ENCODE data around the gene TMEM117.

TMEM117 gene

GRCh38 chr12:43964033-43964432 lies 128.2 kb downstream of the TMEM117 start:
- Histone ChIP-seq H3K27me3 (ENCODE audit: control insufficient read depth, insufficient read depth, low read length) (no peaks in the 10 kb centered on the region), H3K27ac (ENCODE audit: low read depth, low read length) (no peak overlapping the region), H3K4me1 (ENCODE audit: control insufficient read depth, insufficient read depth, low read length) (no peaks in the 10 kb centered on the region), H3K4me3 (ENCODE audit: low read depth, low read length) (no peak overlapping the region), H3K9me3 (ENCODE audit: control insufficient read depth, insufficient read depth, low read depth, low read length) (peaks cover 3% of the 10 kb centered on the region; the same call in 1 of the 2 replicates), H3K36me3 (ENCODE audit: control insufficient read depth, insufficient read depth, low read length) (no peaks in the 10 kb centered on the region), H3K9ac (ENCODE audit: low read length) (no peak overlapping the region)

GRCh38 chr12:43964961-43965360 lies 129.1 kb downstream of the TMEM117 start:
- Histone ChIP-seq H3K36me3 (ENCODE audit: control insufficient read depth, insufficient read depth, low read length) (no peaks in the 10 kb centered on the region), H3K4me1 (ENCODE audit: control insufficient read depth, insufficient read depth, low read length) (no peaks in the 10 kb centered on the region), H3K4me3 (ENCODE audit: low read depth, low read length) (no peak overlapping the region), H3K27ac (ENCODE audit: low read depth, low read length) (no peak overlapping the region), H3K9ac (ENCODE audit: low read length) (no peak overlapping the region), H3K27me3 (ENCODE audit: control insufficient read depth, insufficient read depth, low read length) (no peaks in the 10 kb centered on the region), H3K9me3 (ENCODE audit: control insufficient read depth, insufficient read depth, low read depth, low read length) (peaks cover 3% of the 10 kb centered on the region; the same call in 1 of the 2 replicates)

- Histone ChIP-seq H3K27me3 (ENCODE audit: control insufficient read depth, insufficient read depth, low read length) (no peaks in the 10 kb centered on the region), H3K36me3 (ENCODE audit: control insufficient read depth, insufficient read depth, low read length) (no peaks in the 10 kb centered on the region), H3K4me1 (ENCODE audit: control insufficient read depth, insufficient read depth, low read length) (no peaks in the 10 kb centered on the region), H3K4me3 (ENCODE audit: low read depth, low read length) (no peak overlapping the region), H3K9me3 (ENCODE audit: control insufficient read depth, insufficient read depth, low read depth, low read length) (peaks cover 3% of the 10 kb centered on the region), H3K27ac (ENCODE audit: low read depth, low read length) (no peak overlapping the region), H3K9ac (ENCODE audit: low read length) (no peak overlapping the region)
These were observed 130.0 kb downstream of the TMEM117 start for GRCh38 chr12:43965899-43966298.

GRCh38 chr12:43968736-43969135 lies 132.9 kb downstream of the TMEM117 start:
- Histone ChIP-seq H3K27ac (ENCODE audit: low read depth, low read length) (no peak overlapping the region), H3K36me3 (ENCODE audit: control insufficient read depth, insufficient read depth, low read length) (no peaks in the 10 kb centered on the region; the same call in 1 of the 2 replicates), H3K4me1 (ENCODE audit: control insufficient read depth, insufficient read depth, low read length) (peaks cover 2% of the 10 kb centered on the region; the same call in 1 of the 2 replicates), H3K9me3 (ENCODE audit: control insufficient read depth, insufficient read depth, low read depth, low read length) (peaks cover 6% of the 10 kb centered on the region), H3K27me3 (ENCODE audit: control insufficient read depth, insufficient read depth, low read length) (no peaks in the 10 kb centered on the region), H3K9ac (ENCODE audit: low read length) (no peak overlapping the region), H3K4me3 (ENCODE audit: low read depth, low read length) (no peak overlapping the region)

- H3K4me1 ChIP-seq (ENCODE audit: control insufficient read depth, insufficient read depth, low read length): peaks cover 2% of the 10 kb centered on the region; the same call in 1 of the 2 replicates
- no peaks in the 10 kb centered on the region for H3K27me3 ChIP-seq (ENCODE audit: control insufficient read depth, insufficient read depth, low read length)
- H3K36me3 ChIP-seq (ENCODE audit: control insufficient read depth, insufficient read depth, low read length): no peaks in the 10 kb centered on the region; the same call in 1 of the 2 replicates
- H3K9ac ChIP-seq (ENCODE audit: low read length): no peak overlapping the region
- peaks cover 6% of the 10 kb centered on the region for H3K9me3 ChIP-seq (ENCODE audit: control insufficient read depth, insufficient read depth, low read depth, low read length)
- no peak overlapping the region for H3K4me3 ChIP-seq (ENCODE audit: low read depth, low read length)
- H3K27ac ChIP-seq (ENCODE audit: low read depth, low read length): no peak overlapping the region
These were observed 134.0 kb downstream of the TMEM117 start for GRCh38 chr12:43969882-43970281.

GRCh38 chr12:43973385-43973784 lies 137.5 kb downstream of the TMEM117 start:
- Histone ChIP-seq H3K4me1 (ENCODE audit: control insufficient read depth, insufficient read depth, low read length) (peaks cover 8% of the 10 kb centered on the region; the same call in 1 of the 2 replicates), H3K27me3 (ENCODE audit: control insufficient read depth, insufficient read depth, low read length) (no peaks in the 10 kb centered on the region), H3K9ac (ENCODE audit: low read length) (no peak overlapping the region), H3K27ac (ENCODE audit: low read depth, low read length) (no peak overlapping the region), H3K9me3 (ENCODE audit: control insufficient read depth, insufficient read depth, low read depth, low read length) (peaks cover 11% of the 10 kb centered on the region), H3K36me3 (ENCODE audit: control insufficient read depth, insufficient read depth, low read length) (no peaks in the 10 kb centered on the region; the same call in 1 of the 2 replicates), H3K4me3 (ENCODE audit: low read depth, low read length) (no peak overlapping the region)

GRCh38 chr12:43973993-43974392 lies 138.1 kb downstream of the TMEM117 start:
- H3K27me3 ChIP-seq (ENCODE audit: control insufficient read depth, insufficient read depth, low read length): no peaks in the 10 kb centered on the region
- H3K4me3 ChIP-seq (ENCODE audit: low read depth, low read length): no peak overlapping the region
- no peaks in the 10 kb centered on the region; the same call in 1 of the 2 replicates for H3K36me3 ChIP-seq (ENCODE audit: control insufficient read depth, insufficient read depth, low read length)
- peaks cover 17% of the 10 kb centered on the region for H3K9me3 ChIP-seq (ENCODE audit: control insufficient read depth, insufficient read depth, low read depth, low read length)
- no peak overlapping the region for H3K9ac ChIP-seq (ENCODE audit: low read length)
- H3K27ac ChIP-seq (ENCODE audit: low read depth, low read length): no peak overlapping the region
- peaks cover 8% of the 10 kb centered on the region; the same call in 1 of the 2 replicates for H3K4me1 ChIP-seq (ENCODE audit: control insufficient read depth, insufficient read depth, low read length)

- H3K9ac ChIP-seq (ENCODE audit: low read length): no peak overlapping the region
- no peaks in the 10 kb centered on the region for H3K27me3 ChIP-seq (ENCODE audit: control insufficient read depth, insufficient read depth, low read length)
- H3K4me3 ChIP-seq (ENCODE audit: low read depth, low read length): no peak overlapping the region
- H3K9me3 ChIP-seq (ENCODE audit: control insufficient read depth, insufficient read depth, low read depth, low read length): peaks cover 26% of the 10 kb centered on the region
- peaks cover 8% of the 10 kb centered on the region; the same call in 1 of the 2 replicates for H3K4me1 ChIP-seq (ENCODE audit: control insufficient read depth, insufficient read depth, low read length)
- no peak overlapping the region for H3K27ac ChIP-seq (ENCODE audit: low read depth, low read length)
- H3K36me3 ChIP-seq (ENCODE audit: control insufficient read depth, insufficient read depth, low read length): no peaks in the 10 kb centered on the region; the same call in 1 of the 2 replicates
These were observed 140.1 kb downstream of the TMEM117 start for GRCh38 chr12:43976027-43976426.

GRCh38 chr12:43978556-43978955 lies 142.7 kb downstream of the TMEM117 start:
- no peak overlapping the region for H3K4me3 ChIP-seq (ENCODE audit: low read depth, low read length)
- H3K36me3 ChIP-seq (ENCODE audit: control insufficient read depth, insufficient read depth, low read length): no peaks in the 10 kb centered on the region
- H3K9ac ChIP-seq (ENCODE audit: low read length): no peak overlapping the region
- no peaks in the 10 kb centered on the region for H3K27me3 ChIP-seq (ENCODE audit: control insufficient read depth, insufficient read depth, low read length)
- peaks cover 6% of the 10 kb centered on the region; the same call in 1 of the 2 replicates for H3K4me1 ChIP-seq (ENCODE audit: control insufficient read depth, insufficient read depth, low read length)
- H3K9me3 ChIP-seq (ENCODE audit: control insufficient read depth, insufficient read depth, low read depth, low read length): peaks cover 23% of the 10 kb centered on the region
- H3K27ac ChIP-seq (ENCODE audit: low read depth, low read length): no peak overlapping the region

GRCh38 chr12:43979450-43979849 lies 143.6 kb downstream of the TMEM117 start:
- Histone ChIP-seq H3K9ac (ENCODE audit: low read length) (no peak overlapping the region), H3K36me3 (ENCODE audit: control insufficient read depth, insufficient read depth, low read length) (no peaks in the 10 kb centered on the region), H3K27ac (ENCODE audit: low read depth, low read length) (no peak overlapping the region), H3K9me3 (ENCODE audit: control insufficient read depth, insufficient read depth, low read depth, low read length) (peaks cover 23% of the 10 kb centered on the region), H3K4me1 (ENCODE audit: control insufficient read depth, insufficient read depth, low read length) (peaks cover 6% of the 10 kb centered on the region; the same call in 1 of the 2 replicates), H3K4me3 (ENCODE audit: low read depth, low read length) (no peak overlapping the region), H3K27me3 (ENCODE audit: control insufficient read depth, insufficient read depth, low read length) (no peaks in the 10 kb centered on the region)

- peaks cover 1% of the 10 kb centered on the region; the same call in 1 of the 2 replicates for H3K4me1 ChIP-seq (ENCODE audit: control insufficient read depth, insufficient read depth, low read length)
- H3K36me3 ChIP-seq (ENCODE audit: control insufficient read depth, insufficient read depth, low read length): no peaks in the 10 kb centered on the region
- no peak overlapping the region for H3K9ac ChIP-seq (ENCODE audit: low read length)
- no peaks in the 10 kb centered on the region for H3K27me3 ChIP-seq (ENCODE audit: control insufficient read depth, insufficient read depth, low read length)
- peaks cover 23% of the 10 kb centered on the region for H3K9me3 ChIP-seq (ENCODE audit: control insufficient read depth, insufficient read depth, low read depth, low read length)
- no peak overlapping the region for H3K27ac ChIP-seq (ENCODE audit: low read depth, low read length)
- no peak overlapping the region for H3K4me3 ChIP-seq (ENCODE audit: low read depth, low read length)
These were observed 144.8 kb downstream of the TMEM117 start for GRCh38 chr12:43980627-43981191.
